Pancreas (tissue), 10 donors: Measurements from ENCODE around the gene SLC28A1. TPM values are rescaled to one million over a fixed set of nuclear protein-coding genes. Genes with fewer than 3 reads are reported as not detected.

Experiments used
- ATAC-seq, 4 donors: fragments of 200-7000 bp; cut with Tn5 transposase; one replicate each; pipeline versions ENCODE4 v1.8.0 to v1.9.1; 2020; ENCODE audit warnings: mild to moderate bottlenecking in 4 of 4, moderate library complexity in 4 of 4
- DNase-seq, 6 donors: peaks; one replicate each; pipeline ENCODE4 v3.0.0-alpha.2; 2020
- FAIRE-seq: peaks from 2 replicates; lab custom pipeline; 2012; peaks lifted over from hg19 to GRCh38; lab: Jason Lieb, UNC
- H3K27ac ChIP-seq, 4 donors: fragments of 200-600 bp; sonication (generic); 1 replicate in 3 of 4; 2 replicates in 1 of 4; pipeline versions ENCODE4 v1.5.0 to v1.8.0; 2020
- H3K27me3 ChIP-seq, 4 donors: fragments of 200-600 bp; one replicate each; pipeline ENCODE4 v1.8.0; 2021
- H3K36me3 ChIP-seq, 3 donors: fragments of 200-600 bp; sonication (generic) in 1 of 3; one replicate each; pipeline versions ENCODE4 v1.5.0 to v1.8.0; 2020 to 2021
- H3K4me1 ChIP-seq, 3 donors: fragments of 200-600 bp; one replicate each; pipeline ENCODE4 v1.8.0; 2021
- H3K4me3 ChIP-seq, 4 donors: fragments of 200-600 bp; sonication (generic) in 2 of 4; one replicate each; pipeline versions ENCODE4 v1.5.0 to v1.8.0; 2020 to 2021
- H3K9me3 ChIP-seq, 4 donors: fragments of 200-600 bp; one replicate each; pipeline ENCODE4 v1.8.0; 2021
- CTCF ChIP-seq, 4 donors: fragments of 200-600 bp; sonication (generic) in 3 of 4; IDR thresholded peaks; one replicate each; pipeline versions ENCODE4 v1.5.0 to v1.8.0; 2021; ENCODE audit warnings: antibody characterized with exemption in 4 of 4
- WGBS, 2 donors: extraction: QIAGEN DNeasy Blood & Tissue Kit; methylation state at CpG; one replicate each; pipeline ENCODE4 v1.1.7; 2013; 5-methylcytosine and 5-hydroxymethylcytosine counted together
- intact Hi-C, 3 donors: fragments of 100-400 bp; cut with DNase I; formaldehyde crosslinking; loops; one replicate each; pipeline versions ENCODE4 v1.11.1 to v1.14.2; 2022
- polyA plus RNA-seq, 2 donors: library from polyadenylated mRNA; stranded (reverse); fragments of 200-250 nt; gene quantifications; one replicate each; pipeline ENCODE4 v1.2.3, GENCODE V29; 2013
- total RNA-seq, 6 donors: library from RNA; stranded (reverse); fragmentation: NEBNext Ultra II Directional in 4 of 6; extraction: Animal tissue kit (Norgen Biotek cat#: 25700) in 4 of 6; gene quantifications; one replicate each; pipeline versions ENCODE4 v1.2.1 to v1.2.4, GENCODE V29; 2021 to 2023
- donor health status: healthy with polysubstance abuse.
- donor health status: DM: no; HTN: no; CAD: no; lungs with moderate emphysema.
- donor health status: DM: no; HTN: no; CAD: no.
- donor health status: control.
- donor health status: control.
- donor health status: Bipolar disorder and iron deficiency.
- donor health status: DM: yes; HTN: yes; CAD: no.
- donor health status: DM: no; HTN: no; CAD: no.
- donor health status: DM: no; HTN: no; CAD: no.
- donor health status: DM: yes; HTN: yes; CAD: no.

SLC28A1 gene
- total and polyA plus RNA-seq, 8 donors, result 0.02 to 0.21 (median 0.11) TPM; not detected in 3

GRCh38 chr15:84901540-84901939 lies 17.1 kb downstream of the SLC28A1 start:
- WGBS, 2 donors, result 95 to 98% methylated on average over 2 of the region's 2 CpGs
- ATAC-seq (no peak), FAIRE-seq (no peak), DNase-seq (no peak)
- Histone ChIP-seq H3K27me3 (no peaks in the 10 kb centered on the region), H3K9me3 (no peaks in the 10 kb centered on the region), H3K4me3 (no peak overlapping the region), H3K27ac (no peak overlapping the region), H3K36me3 (no peaks in the 10 kb centered on the region), H3K4me1 (no peaks in the 10 kb centered on the region)
- intact Hi-C loops, result no loop called here
- no peak for TF ChIP-seq CTCF (IDR thresholded peaks at IDR 0.05)

GRCh38 chr15:84903751-84904150 lies 19.3 kb downstream of the SLC28A1 start:
- ATAC-seq (no peak), DNase-seq (no peak), FAIRE-seq (no peak)
- Histone ChIP-seq H3K4me3 (no peak overlapping the region), H3K9me3 (no peaks in the 10 kb centered on the region), H3K36me3 (no peaks in the 10 kb centered on the region), H3K27ac (no peak overlapping the region), H3K27me3 (no peaks in the 10 kb centered on the region), H3K4me1 (no peaks in the 10 kb centered on the region)
- WGBS, 2 donors, result 88 to 95% methylated on average over 2 of the region's 2 CpGs
- intact Hi-C loops, result no loop called here
- no peak for TF ChIP-seq CTCF (IDR thresholded peaks at IDR 0.05)

GRCh38 chr15:84904419-84904818 lies 20.0 kb downstream of the SLC28A1 start:
- no peak overlapping the region for H3K27ac ChIP-seq
- no peaks in the 10 kb centered on the region for H3K36me3 ChIP-seq
- no peak for DNase-seq
- no peak overlapping the region for H3K4me3 ChIP-seq
- TF ChIP-seq CTCF (IDR thresholded peaks at IDR 0.05), result no peak
- no peak for ATAC-seq
- H3K27me3 ChIP-seq, result no peaks in the 10 kb centered on the region
- intact Hi-C loops, result no loop called here
- no peaks in the 10 kb centered on the region for H3K9me3 ChIP-seq
- 68 to 77% methylated on average over 2 of the region's 2 CpGs for WGBS, 2 donors
- FAIRE-seq, result no peak
- H3K4me1 ChIP-seq, result no peaks in the 10 kb centered on the region

- no peaks in the 10 kb centered on the region for H3K9me3 ChIP-seq
- no peak overlapping the region for H3K27ac ChIP-seq
- no peak for ATAC-seq
- peak in 1 of 6 donors; percentile 40 for DNase-seq
- intact Hi-C loops, result no loop called here
- TF ChIP-seq CTCF (IDR thresholded peaks at IDR 0.05), result no peak
- no peaks in the 10 kb centered on the region for H3K27me3 ChIP-seq
- no peaks in the 10 kb centered on the region for H3K4me1 ChIP-seq
- FAIRE-seq, result no peak
- H3K4me3 ChIP-seq, result no peak overlapping the region
- 86 to 92% methylated on average over 15 of the region's 15 CpGs for WGBS, 2 donors
- no peaks in the 10 kb centered on the region for H3K36me3 ChIP-seq
Observed at GRCh38 chr15:84905016-84905916, 20.8 kb downstream of the SLC28A1 start.

- Histone ChIP-seq H3K27ac (no peak overlapping the region), H3K9me3 (no peaks in the 10 kb centered on the region), H3K4me3 (no peak overlapping the region), H3K27me3 (no peaks in the 10 kb centered on the region), H3K4me1 (peaks cover 8 to 18% (median 18%) of the 10 kb centered on the region in 3 donors), H3K36me3 (no peaks in the 10 kb centered on the region)
- ATAC-seq, result no peak
- peak in 1 of 6 donors; percentile 27 for DNase-seq
- FAIRE-seq, result no peak
- no peak for TF ChIP-seq CTCF (IDR thresholded peaks at IDR 0.05)
- intact Hi-C loops, result no loop called here
- WGBS, 2 donors, result 90 to 91% methylated on average over 4 of the region's 4 CpGs
Observed at GRCh38 chr15:84907731-84908130, 23.3 kb downstream of the SLC28A1 start.
